Tibial artery (tissue), 4 donors: ENCODE results near the gene KRT26.

ENCODE experiments used
- DNase-seq, 2 donors: peaks; one replicate each; pipeline ENCODE4 v3.0.0-alpha.2; 2019
- H3K27ac ChIP-seq, 2 donors: fragments of 200-600 bp; sonication (generic) in 1 of 2; 1 replicate in 1 of 2; 2 replicates in 1 of 2; pipeline ENCODE4 v1.5.1; 2018 to 2019; ENCODE audit warnings: mild to moderate bottlenecking in 1 of 2
- H3K27me3 ChIP-seq, 2 donors: fragments of 200-600 bp; sonication (generic) in 1 of 2; one replicate each; pipeline versions ENCODE4 v1.5.1 to v1.6.0; 2016 to 2019
- H3K36me3 ChIP-seq, 3 donors: fragments of 200-600 bp; sonication (generic) in 2 of 3; one replicate each; pipeline ENCODE4 v1.5.1; 2016 to 2019; ENCODE audit warnings: mild to moderate bottlenecking in 2 of 3
- H3K4me1 ChIP-seq, 4 donors: fragments of 200-600 bp; sonication (generic) in 2 of 4; 1 replicate in 3 of 4; 2 replicates in 1 of 4; pipeline ENCODE4 v1.5.1; 2016 to 2019
- H3K4me3 ChIP-seq, 2 donors: fragments of 200-600 bp; sonication (generic) in 1 of 2; 1 replicate in 1 of 2; 2 replicates in 1 of 2; pipeline ENCODE4 v1.5.1; 2018 to 2019; ENCODE audit warnings: mild to moderate bottlenecking in 2 of 2
- H3K9me3 ChIP-seq, 3 donors: fragments of 200-600 bp; sonication (generic) in 1 of 3; one replicate each; pipeline ENCODE4 v1.5.1; 2016 to 2019
- intact Hi-C: fragments of 100-400 bp; cut with DNase I; formaldehyde crosslinking; loops from one replicate; pipeline ENCODE4 v1.15.0; 2023; ENCODE audit warnings: low total_unique reads
- TF ChIP-seq, protein P1 (sequence below), 2 experiments: fragments of 200-600 bp in 1 of 2; fragments of 450-650 bp in 1 of 2; IDR thresholded peaks; one replicate each; pipeline ENCODE4 v1.5.1; 2017 to 2019; ENCODE audit warnings: antibody characterized with exemption in 2 of 2, mild to moderate bottlenecking in 1 of 2, moderate library complexity in 1 of 2

The KRT26 gene

DNA sequence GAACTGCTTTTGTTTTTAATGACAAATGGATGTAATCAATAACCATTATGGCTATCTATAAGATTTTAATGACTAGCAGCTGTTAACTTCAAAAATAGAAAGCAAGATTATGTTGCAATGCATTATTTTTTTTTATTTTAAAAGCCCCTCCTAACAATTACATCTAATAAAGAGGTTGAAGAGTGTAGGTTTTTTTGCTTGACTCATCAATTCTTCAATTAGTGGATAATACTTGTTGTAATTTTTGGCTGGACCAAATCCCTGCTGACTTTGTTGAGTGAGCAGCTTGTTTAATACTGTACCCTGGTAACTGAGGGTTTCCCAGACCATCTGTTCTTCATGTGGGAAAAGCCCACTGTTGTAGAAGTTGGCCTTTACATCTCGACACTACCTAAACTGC is 41.0 kb downstream of the KRT26 start:
- H3K27ac ChIP-seq, result no peak overlapping the region
- TF ChIP-seq, protein P1, sequence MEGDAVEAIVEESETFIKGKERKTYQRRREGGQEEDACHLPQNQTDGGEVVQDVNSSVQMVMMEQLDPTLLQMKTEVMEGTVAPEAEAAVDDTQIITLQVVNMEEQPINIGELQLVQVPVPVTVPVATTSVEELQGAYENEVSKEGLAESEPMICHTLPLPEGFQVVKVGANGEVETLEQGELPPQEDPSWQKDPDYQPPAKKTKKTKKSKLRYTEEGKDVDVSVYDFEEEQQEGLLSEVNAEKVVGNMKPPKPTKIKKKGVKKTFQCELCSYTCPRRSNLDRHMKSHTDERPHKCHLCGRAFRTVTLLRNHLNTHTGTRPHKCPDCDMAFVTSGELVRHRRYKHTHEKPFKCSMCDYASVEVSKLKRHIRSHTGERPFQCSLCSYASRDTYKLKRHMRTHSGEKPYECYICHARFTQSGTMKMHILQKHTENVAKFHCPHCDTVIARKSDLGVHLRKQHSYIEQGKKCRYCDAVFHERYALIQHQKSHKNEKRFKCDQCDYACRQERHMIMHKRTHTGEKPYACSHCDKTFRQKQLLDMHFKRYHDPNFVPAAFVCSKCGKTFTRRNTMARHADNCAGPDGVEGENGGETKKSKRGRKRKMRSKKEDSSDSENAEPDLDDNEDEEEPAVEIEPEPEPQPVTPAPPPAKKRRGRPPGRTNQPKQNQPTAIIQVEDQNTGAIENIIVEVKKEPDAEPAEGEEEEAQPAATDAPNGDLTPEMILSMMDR (IDR thresholded peaks at IDR 0.05), result no peak
- no peaks in the 10 kb centered on the region for H3K9me3 ChIP-seq
- H3K36me3 ChIP-seq, result no peaks in the 10 kb centered on the region
- H3K4me1 ChIP-seq, result no peaks in the 10 kb centered on the region
- H3K4me3 ChIP-seq, result no peak overlapping the region
- peaks cover 0 to 12% of the 10 kb centered on the region in 2 donors for H3K27me3 ChIP-seq
- DNase-seq, result no peak
- intact Hi-C loops, result no loop called here

DNA sequence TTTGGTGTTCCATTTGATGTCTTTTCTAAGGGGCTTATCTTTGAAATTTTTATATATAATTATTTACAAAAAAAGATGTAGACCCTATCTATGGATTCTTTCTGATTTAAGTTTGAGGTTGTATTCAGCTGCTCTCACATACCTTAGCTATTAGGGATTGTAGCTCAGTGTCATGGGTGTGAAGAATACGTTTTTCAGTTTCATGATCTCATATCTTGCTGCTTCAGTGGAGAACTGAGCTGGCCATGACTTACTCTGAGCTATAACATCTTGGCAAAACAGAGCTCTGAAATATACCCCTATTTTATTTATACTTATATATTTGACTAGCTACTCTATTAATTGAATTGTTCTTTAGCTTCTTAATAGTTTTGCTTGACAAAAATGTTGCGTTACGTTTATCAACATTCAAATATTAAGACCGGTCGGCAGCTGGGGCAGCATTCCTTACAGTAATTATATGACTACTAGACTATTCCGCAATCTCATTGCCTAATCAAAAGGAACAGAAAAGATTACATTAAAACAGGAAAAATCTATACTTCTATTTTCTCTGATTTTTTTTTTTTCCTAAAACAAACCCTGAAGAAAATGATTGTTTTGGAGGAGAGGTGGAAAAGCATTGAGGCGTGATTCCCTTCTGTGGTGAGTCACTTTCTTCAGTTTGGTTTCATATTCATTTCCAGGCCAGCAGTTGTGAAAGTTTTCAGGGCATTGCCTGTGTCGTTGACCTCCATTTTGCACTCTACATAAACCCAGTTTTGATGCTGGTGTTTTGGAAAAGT is 44.4 kb downstream of the KRT26 start:
- Histone ChIP-seq H3K27ac (no peak overlapping the region), H3K4me1 (no peaks in the 10 kb centered on the region), H3K4me3 (no peak overlapping the region), H3K36me3 (no peaks in the 10 kb centered on the region), H3K27me3 (peaks cover 0 to 12% of the 10 kb centered on the region in 2 donors), H3K9me3 (no peaks in the 10 kb centered on the region)
- TF ChIP-seq, protein P1 (IDR thresholded peaks at IDR 0.05), result no peak
- intact Hi-C loops, result no loop called here
- DNase-seq, result no peak

DNA sequence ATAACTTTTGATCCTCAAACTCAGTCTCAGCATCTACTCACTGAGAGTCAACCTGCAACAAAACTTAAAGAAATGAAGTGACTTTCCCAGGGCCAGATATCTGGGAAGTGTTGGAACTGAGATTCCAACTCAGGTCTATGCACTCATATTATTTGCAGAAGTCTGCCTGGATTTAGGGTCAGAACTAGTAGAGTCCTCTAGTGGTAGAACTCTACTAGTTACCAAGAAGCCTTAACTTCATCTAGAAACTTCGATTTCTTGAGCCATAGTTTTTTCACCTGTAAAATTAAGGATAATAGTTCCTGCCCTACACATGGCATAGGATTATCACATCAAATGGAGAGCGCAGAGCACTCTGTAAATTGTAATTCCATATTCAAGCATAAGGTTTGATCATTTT is 45.1 kb downstream of the KRT26 start:
- Histone ChIP-seq H3K27ac (no peak overlapping the region), H3K4me3 (no peak overlapping the region), H3K27me3 (peaks cover 0 to 12% of the 10 kb centered on the region in 2 donors), H3K4me1 (no peaks in the 10 kb centered on the region), H3K36me3 (no peaks in the 10 kb centered on the region), H3K9me3 (no peaks in the 10 kb centered on the region)
- TF ChIP-seq, protein P1 (IDR thresholded peaks at IDR 0.05), result peak in 1 of 2 experiments; percentile 9
- intact Hi-C loops, result no loop called here
- DNase-seq, result no peak

DNA sequence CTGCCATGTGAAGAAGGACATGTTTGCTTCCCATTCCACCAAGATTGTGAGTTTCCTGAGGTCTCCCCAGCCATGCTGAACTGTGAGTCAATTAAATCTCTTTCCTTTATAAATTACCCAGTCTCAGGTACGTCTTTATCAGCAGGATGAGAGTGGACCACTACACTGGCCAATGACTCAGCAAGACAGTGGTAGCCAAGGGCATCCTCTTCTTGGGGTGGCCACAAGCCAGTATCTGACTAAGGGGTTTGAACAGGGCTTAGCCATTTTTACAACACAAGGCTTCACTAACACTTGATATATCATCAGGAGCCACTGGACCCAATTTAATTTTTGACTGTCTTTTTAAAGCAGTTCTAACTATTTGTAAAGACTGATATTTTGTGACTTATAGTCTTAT is 47.3 kb downstream of the KRT26 start:
- Histone ChIP-seq H3K9me3 (no peaks in the 10 kb centered on the region), H3K4me3 (no peak overlapping the region), H3K4me1 (no peaks in the 10 kb centered on the region), H3K36me3 (no peaks in the 10 kb centered on the region), H3K27ac (no peak overlapping the region), H3K27me3 (peaks cover 0 to 8% of the 10 kb centered on the region in 2 donors)
- TF ChIP-seq, protein P1 (IDR thresholded peaks at IDR 0.05), result no peak
- no peak for DNase-seq
- intact Hi-C loops, result no loop called here

DNA sequence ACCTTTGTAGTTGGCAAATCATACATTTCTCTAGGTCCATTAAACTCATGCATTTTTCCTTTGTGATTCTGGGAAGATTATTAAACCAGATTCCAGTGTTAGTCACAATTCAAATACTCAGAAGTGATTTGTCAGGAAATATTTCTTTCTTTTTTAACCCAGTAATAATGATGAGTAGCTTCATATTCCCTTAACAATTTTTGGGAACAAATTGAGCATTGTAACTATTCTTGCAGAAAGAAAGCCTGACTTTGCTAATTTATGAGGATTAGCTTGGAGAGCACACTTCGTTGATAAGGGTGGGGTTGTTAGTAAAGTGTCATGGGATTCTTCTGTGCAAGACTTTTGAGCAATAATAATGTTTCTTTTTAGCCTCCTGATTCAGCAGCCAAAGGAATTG is 49.8 kb downstream of the KRT26 start:
- Histone ChIP-seq H3K9me3 (no peaks in the 10 kb centered on the region), H3K36me3 (no peaks in the 10 kb centered on the region), H3K4me3 (no peak overlapping the region), H3K27ac (no peak overlapping the region), H3K4me1 (no peaks in the 10 kb centered on the region), H3K27me3 (peaks cover 0 to 8% of the 10 kb centered on the region in 2 donors)
- TF ChIP-seq, protein P1 (IDR thresholded peaks at IDR 0.05), result no peak
- intact Hi-C loops, result no loop called here
- no peak for DNase-seq
